PC-9 (cell line): Measurements from ENCODE around the gene USP31. TPM values are rescaled to one million over a fixed set of nuclear protein-coding genes. Genes with fewer than 3 reads are reported as not detected.

Experiments
- BruUV-seq: library from RNA; stranded (reverse); fragments of 400-500 nt; replicated peaks from 2 replicates; lab custom pipeline; 2021; lab: Mats Ljungman, UMichigan
- CTCF ChIA-PET: fragments of 300-600 bp; sonication (Branson Sonifier 250); formaldehyde crosslinking; loops from one replicate; lab custom pipeline; 2022; ENCODE audit warnings: antibody characterized with exemption; lab: Charles Lee
- POLR2A ChIA-PET: fragments of 300-600 bp; sonication (Branson Sonifier 250); formaldehyde crosslinking; loops from one replicate; lab custom pipeline; 2022; ENCODE audit warnings: antibody characterized with exemption; ENCODE audit not compliant: unreplicated experiment; lab: Charles Lee
- DNase-seq, 2 experiments: peaks; one replicate each; pipeline versions ENCODE4 v3.0.0 to v3.0.0-alpha.2; 2015 to 2022; ENCODE audit warnings: mixed read lengths in 1 of 2
- H2AFZ ChIP-seq: fragments of 200-600 bp; sonication (generic); 2 replicates; pipeline ENCODE4 v1.8.1; 2017; ENCODE audit warnings: antibody characterized with exemption
- H3F3A ChIP-seq: fragments of 200-600 bp; sonication (generic); 2 replicates; pipeline ENCODE4 v1.8.1; 2017; ENCODE audit warnings: antibody characterized with exemption, mild to moderate bottlenecking, low read depth; ENCODE audit not compliant: insufficient read depth
- H3K27ac ChIP-seq: fragments of 200-600 bp; sonication (generic); 2 replicates; pipeline ENCODE4 v1.6.1; 2016; ENCODE audit warnings: mixed run types
- H3K27me3 ChIP-seq: fragments of 200-600 bp; sonication (generic); 2 replicates; pipeline ENCODE4 v1.6.1; 2016; ENCODE audit warnings: low read depth, mixed run types; ENCODE audit not compliant: insufficient read depth
- H3K36me3 ChIP-seq: fragments of 200-600 bp; sonication (generic); 2 replicates; pipeline ENCODE4 v1.6.1; 2016; ENCODE audit warnings: low read depth, mixed run types
- H3K4me1 ChIP-seq: fragments of 200-600 bp; sonication (generic); replicated peaks from 2 replicates; pipeline ENCODE4 v1.6.1; 2016; ENCODE audit warnings: mixed run types; ENCODE audit not compliant: insufficient read depth
- H3K4me2 ChIP-seq: fragments of 200-600 bp; sonication (generic); 2 replicates; pipeline ENCODE4 v1.6.1; 2017; ENCODE audit warnings: mixed run types
- H3K4me3 ChIP-seq: fragments of 200-600 bp; sonication (generic); 2 replicates; pipeline ENCODE4 v1.6.1; 2016; ENCODE audit warnings: mixed run types
- H3K79me2 ChIP-seq: fragments of 200-600 bp; sonication (generic); 2 replicates; pipeline ENCODE4 v1.6.1; 2017; ENCODE audit warnings: low read depth, mixed run types
- H3K9me2 ChIP-seq: fragments of 200-600 bp; sonication (generic); 2 replicates; pipeline ENCODE4 v1.8.1; 2017; ENCODE audit warnings: mild to moderate bottlenecking; ENCODE audit not compliant: insufficient read depth
- H3K9me3 ChIP-seq: fragments of 200-600 bp; sonication (generic); 2 replicates; pipeline ENCODE4 v1.8.1; 2016; ENCODE audit warnings: low read depth; ENCODE audit not compliant: insufficient read depth
- H4K20me1 ChIP-seq: fragments of 200-600 bp; sonication (generic); 2 replicates; pipeline ENCODE4 v1.8.1; 2017; ENCODE audit not compliant: insufficient read depth
- CTCF ChIP-seq: fragments of 200-600 bp; sonication (generic); conservative IDR thresholded peaks from 2 replicates; pipeline ENCODE4 v1.6.1; 2017; ENCODE audit warnings: mixed run types, antibody characterized with exemption, mild to moderate bottlenecking, moderate library complexity
- EZH2 ChIP-seq: fragments of 200-600 bp; sonication (generic); IDR thresholded peaks from 2 replicates; pipeline ENCODE4 v1.8.0; 2017; ENCODE audit warnings: antibody characterized with exemption, low read depth
- intact Hi-C: fragments of 100-400 bp; cut with micrococcal nuclease; formaldehyde crosslinking; loops from one replicate; pipeline ENCODE4 v1.10.0; 2022; ENCODE audit not compliant: unreplicated experiment
- total RNA-seq: library from RNA; stranded (reverse); gene quantifications from 2 replicates; pipeline ENCODE4 v1.2.3, GENCODE V29; 2021

The USP31 gene
- total RNA-seq, 1 experiment from 2014 or later = 12.1 TPM

- intact Hi-C loops = no loop called here
- DNase-seq = no peak
- CTCF ChIA-PET = no interaction called here
- Histone ChIP-seq H3K9me2 (no peaks in the 10 kb centered on the region), H3K4me3 (no peak overlapping the region), H3K36me3 (no peaks in the 10 kb centered on the region), H3K4me1 (no peaks in the 10 kb centered on the region), H3K9me3 (no peaks in the 10 kb centered on the region), H3K27me3 (no peaks in the 10 kb centered on the region; the same call in 1 of the 2 replicates), H4K20me1 (0 out of 2 replicates have a peak, but pooled peaks cover 5% of the 10 kb centered on the region), H3K4me2 (no peak overlapping the region), H3K79me2 (no peaks in the 10 kb centered on the region), H2AFZ (no peak overlapping the region), H3K27ac (no peak overlapping the region), H3F3A (no peaks in the 10 kb centered on the region)
- TF ChIP-seq CTCF (no peak), EZH2 (no peak)
- POLR2A ChIA-PET = no interaction called here
- BruUV-seq = TSS peak; percentile 23
Measured at GRCh38 chr16:23059433-23059832, 89.8 kb downstream of the USP31 start.

GRCh38 chr16:23058576-23058975 is 90.7 kb downstream of the USP31 start:
- POLR2A ChIA-PET = no interaction called here
- H4K20me1 ChIP-seq = 0 out of 2 replicates have a peak, but pooled peaks cover 5% of the 10 kb centered on the region
- intact Hi-C loops = no loop called here
- H3K4me1 ChIP-seq = no peaks in the 10 kb centered on the region
- no peak for DNase-seq
- TF ChIP-seq CTCF = no peak
- TF ChIP-seq EZH2 = no peak
- H3K4me2 ChIP-seq = no peak overlapping the region
- H3K79me2 ChIP-seq = no peaks in the 10 kb centered on the region
- H3K27me3 ChIP-seq = peaks cover 8% of the 10 kb centered on the region
- no peak overlapping the region for H3K4me3 ChIP-seq
- no peaks in the 10 kb centered on the region for H3F3A ChIP-seq
- H3K27ac ChIP-seq = no peak overlapping the region
- H3K9me3 ChIP-seq = no peaks in the 10 kb centered on the region
- BruUV-seq = no TSS peak
- no peaks in the 10 kb centered on the region for H3K9me2 ChIP-seq
- CTCF ChIA-PET = no interaction called here
- no peak overlapping the region for H2AFZ ChIP-seq
- H3K36me3 ChIP-seq = no peaks in the 10 kb centered on the region

- intact Hi-C loops = no loop called here
Measured at GRCh38 chr16:23057013-23057596, 92.1 kb downstream of the USP31 start.

More at GRCh38 chr16:23057013-23057596, 92.1 kb downstream of the USP31 start:
- ChIA-PET CTCF (no interaction called here), POLR2A (no interaction called here)
- no peak overlapping the region for H3K4me2 ChIP-seq
- H3K79me2 ChIP-seq = no peaks in the 10 kb centered on the region
- TF ChIP-seq EZH2 (no peak), CTCF (no peak)
- no peaks in the 10 kb centered on the region for H3K36me3 ChIP-seq
- H3F3A ChIP-seq = no peaks in the 10 kb centered on the region
- no peaks in the 10 kb centered on the region for H3K4me1 ChIP-seq
- H3K9me3 ChIP-seq = no peaks in the 10 kb centered on the region
- no TSS peak for BruUV-seq
- H2AFZ ChIP-seq = no peak overlapping the region
- no peak for DNase-seq
- H3K27ac ChIP-seq = no peak overlapping the region
- H4K20me1 ChIP-seq = 0 out of 2 replicates have a peak, but pooled peaks cover 5% of the 10 kb centered on the region
- no peak overlapping the region for H3K4me3 ChIP-seq
- H3K27me3 ChIP-seq = peaks cover 23% of the 10 kb centered on the region
- H3K9me2 ChIP-seq = no peaks in the 10 kb centered on the region
